Mammary epithelial cell (primary cell): ENCODE measurements around the gene ARMH4.

Experiments
- EZH2 ChIP-seq: IDR thresholded peaks from 2 replicates; pipeline ENCODE4 v1.6.1; 2012; ENCODE audit warnings: low read length, inconsistent platforms, borderline replicate concordance
- TF ChIP-seq, protein P1 (sequence below), 2 donors: IDR thresholded peaks in 1 of 2; conservative IDR thresholded peaks in 1 of 2; 2 replicates each; pipeline ENCODE4 v1.5.1; 2011 to 2012; ENCODE audit warnings: inconsistent platforms in 2 of 2, low read length in 2 of 2, mild to moderate bottlenecking in 2 of 2, control low read depth in 1 of 2, low read depth in 1 of 2; ENCODE audit not compliant: insufficient read depth in 1 of 2; ENCODE audit errors: extremely low read depth in 1 of 2

DNA sequence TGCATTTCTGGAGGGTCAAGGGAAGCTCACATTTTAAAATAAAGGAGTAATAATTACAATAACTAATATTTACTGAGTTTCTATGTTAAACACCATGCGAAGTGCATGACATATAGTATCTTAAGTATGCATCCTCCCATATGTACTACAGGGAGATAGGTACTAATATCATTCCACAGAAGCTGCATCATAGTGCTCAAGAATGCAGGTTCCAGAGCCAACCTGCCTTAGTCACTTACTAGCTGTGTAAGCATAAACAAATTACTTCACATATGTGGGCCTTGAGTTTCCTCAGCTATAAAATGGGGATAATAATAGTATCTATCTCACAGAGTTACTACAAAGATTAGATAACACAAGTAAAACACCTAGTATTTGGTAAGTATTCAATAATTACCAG, 18.3 kb downstream of the ARMH4 start:
- TF ChIP-seq, protein P1, sequence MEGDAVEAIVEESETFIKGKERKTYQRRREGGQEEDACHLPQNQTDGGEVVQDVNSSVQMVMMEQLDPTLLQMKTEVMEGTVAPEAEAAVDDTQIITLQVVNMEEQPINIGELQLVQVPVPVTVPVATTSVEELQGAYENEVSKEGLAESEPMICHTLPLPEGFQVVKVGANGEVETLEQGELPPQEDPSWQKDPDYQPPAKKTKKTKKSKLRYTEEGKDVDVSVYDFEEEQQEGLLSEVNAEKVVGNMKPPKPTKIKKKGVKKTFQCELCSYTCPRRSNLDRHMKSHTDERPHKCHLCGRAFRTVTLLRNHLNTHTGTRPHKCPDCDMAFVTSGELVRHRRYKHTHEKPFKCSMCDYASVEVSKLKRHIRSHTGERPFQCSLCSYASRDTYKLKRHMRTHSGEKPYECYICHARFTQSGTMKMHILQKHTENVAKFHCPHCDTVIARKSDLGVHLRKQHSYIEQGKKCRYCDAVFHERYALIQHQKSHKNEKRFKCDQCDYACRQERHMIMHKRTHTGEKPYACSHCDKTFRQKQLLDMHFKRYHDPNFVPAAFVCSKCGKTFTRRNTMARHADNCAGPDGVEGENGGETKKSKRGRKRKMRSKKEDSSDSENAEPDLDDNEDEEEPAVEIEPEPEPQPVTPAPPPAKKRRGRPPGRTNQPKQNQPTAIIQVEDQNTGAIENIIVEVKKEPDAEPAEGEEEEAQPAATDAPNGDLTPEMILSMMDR (conservative IDR thresholded peaks at IDR 0.05 in 1 of 2, IDR thresholded peaks at IDR 0.05 in 1 of 2; ENCODE audit: extremely low read depth in 1 of 2, insufficient read depth in 1 of 2, low read depth in 1 of 2, low read length in 2 of 2) = no peak
- TF ChIP-seq EZH2 = no peak
